ENCODE data around the gene TMUB2.

The TMUB2 gene

GRCh38 chr17:44203731-44204440 lies 17.1 kb downstream of the TMUB2 start:
- Histone ChIP-seq H3K36me3 (peaks cover 23 to 35% (median 27%) of the 10 kb centered on the region in 11 experiments), H3K4me2 (peak overlapping the region; percentile 42 to 99 (median 94)), H3K4me3 (no peak overlapping the region), H3K27me3 (no peaks in the 10 kb centered on the region), H3K9me3 (replicated peaks in 1 of 11) (no peaks in the 10 kb centered on the region), H3K9ac (peak overlapping the region in 3 of 11 experiments; percentile 15 to 98 (median 95); a peak in 6 of 22 replicates), H3K4me1 (peaks cover 40 to 80% (median 53%) of the 10 kb centered on the region in 10 experiments), H4K20me1 (peaks cover 0 to 14% (median under 1%) of the 10 kb centered on the region in 11 experiments; a peak in 5 of 22 replicates), H3K27ac (peak overlapping the region in 9 of 11 experiments; percentile 53 to 95 (median 70); a peak in 18 of 22 replicates)
- TF ChIP-seq Cebpa-rat (IDR thresholded peaks at IDR 0.05) = peak in 9 of 11 experiments; percentile 41 to 93 (median 85); a peak in 17 of 22 replicates

GRCh38 chr17:44204441-44204882 lies 17.7 kb downstream of the TMUB2 start:
- peak overlapping the region in 2 of 11 experiments; percentile 30 to 98; a peak in 3 of 22 replicates for H3K9ac ChIP-seq
- peak overlapping the region in 9 of 11 experiments; percentile 52 to 93 (median 64); a peak in 18 of 22 replicates for H3K27ac ChIP-seq

GRCh38 chr17:44205962-44206824 lies 19.4 kb downstream of the TMUB2 start:
- peak overlapping the region in 4 of 11 experiments; percentile 9 to 29 (median 18); a peak in 4 of 22 replicates for H3K9ac ChIP-seq
- H3K4me1 ChIP-seq = peaks cover 46 to 97% (median 65%) of the 10 kb centered on the region in 10 experiments
- peak overlapping the region in 2 of 11 experiments; percentile 7 to 16; a peak in 1 of 22 replicates for H3K27ac ChIP-seq
- H3K4me2 ChIP-seq = no peak overlapping the region
- no peak overlapping the region for H3K4me3 ChIP-seq
- no peak for TF ChIP-seq Cebpa-rat (IDR thresholded peaks at IDR 0.05)
- peaks cover 40 to 56% (median 45%) of the 10 kb centered on the region in 11 experiments for H3K36me3 ChIP-seq
- H3K27me3 ChIP-seq = no peaks in the 10 kb centered on the region
- peaks cover 0 to 35% (median 17%) of the 10 kb centered on the region in 11 experiments; a peak in 14 of 22 replicates for H4K20me1 ChIP-seq
- H3K9me3 ChIP-seq (replicated peaks in 1 of 11) = no peaks in the 10 kb centered on the region

More at GRCh38 chr17:44204441-44204882, 17.7 kb downstream of the TMUB2 start:
- TF ChIP-seq Cebpa-rat (IDR thresholded peaks at IDR 0.05) = no peak
- Histone ChIP-seq H3K9me3 (replicated peaks in 1 of 11) (no peaks in the 10 kb centered on the region), H3K4me2 (peak overlapping the region; percentile 42 to 99 (median 94); a peak in 19 of 22 replicates), H3K36me3 (peaks cover 29 to 41% (median 33%) of the 10 kb centered on the region in 11 experiments), H3K27me3 (no peaks in the 10 kb centered on the region), H4K20me1 (peaks cover 0 to 19% (median 5%) of the 10 kb centered on the region in 11 experiments; a peak in 9 of 22 replicates), H3K4me1 (peaks cover 40 to 86% (median 56%) of the 10 kb centered on the region in 10 experiments), H3K4me3 (no peak overlapping the region)

GRCh38 chr17:44206825-44207155 lies 20.0 kb downstream of the TMUB2 start:
- Histone ChIP-seq H4K20me1 (peaks cover 0 to 40% (median 21%) of the 10 kb centered on the region in 11 experiments; a peak in 14 of 22 replicates), H3K4me3 (no peak overlapping the region), H3K36me3 (peaks cover 46 to 62% (median 51%) of the 10 kb centered on the region in 11 experiments), H3K27ac (no peak overlapping the region; a peak in 1 of 22 replicates), H3K9me3 (replicated peaks in 1 of 11) (no peaks in the 10 kb centered on the region), H3K27me3 (no peaks in the 10 kb centered on the region), H3K4me1 (peaks cover 46 to 97% (median 65%) of the 10 kb centered on the region in 10 experiments), H3K4me2 (no peak overlapping the region), H3K9ac (peak overlapping the region in 3 of 11 experiments; percentile 15 to 22 (median 21); a peak in 2 of 22 replicates)
- TF ChIP-seq Cebpa-rat (IDR thresholded peaks at IDR 0.05) = no peak

GRCh38 chr17:44207319-44207718 lies 20.5 kb downstream of the TMUB2 start:
- Histone ChIP-seq H4K20me1 (peaks cover 0 to 40% (median 21%) of the 10 kb centered on the region in 11 experiments; a peak in 14 of 22 replicates), H3K4me1 (peaks cover 45 to 93% (median 60%) of the 10 kb centered on the region in 10 experiments), H3K4me3 (no peak overlapping the region), H3K36me3 (peaks cover 46 to 66% (median 52%) of the 10 kb centered on the region in 11 experiments), H3K9ac (peak overlapping the region in 2 of 11 experiments; percentile 2 to 21; a peak in 1 of 22 replicates), H3K27me3 (no peaks in the 10 kb centered on the region), H3K9me3 (replicated peaks in 1 of 11) (no peaks in the 10 kb centered on the region), H3K4me2 (no peak overlapping the region), H3K27ac (no peak overlapping the region; a peak in 1 of 22 replicates)
- TF ChIP-seq Cebpa-rat (IDR thresholded peaks at IDR 0.05) = no peak

- Histone ChIP-seq H3K4me3 (no peak overlapping the region), H3K27me3 (no peaks in the 10 kb centered on the region), H3K9me3 (replicated peaks in 1 of 11) (no peaks in the 10 kb centered on the region), H3K4me1 (peaks cover 46 to 92% (median 58%) of the 10 kb centered on the region in 10 experiments), H3K9ac (0 out of 22 replicates have a peak overlapping the region, but pooled peaks of 1 of the 11 experiments have one; percentile 21), H3K4me2 (peak overlapping the region in 2 of 11 experiments; percentile 80 to 85; a peak in 3 of 22 replicates), H3K36me3 (peaks cover 46 to 70% (median 55%) of the 10 kb centered on the region in 11 experiments), H3K27ac (no peak overlapping the region), H4K20me1 (peaks cover 0 to 42% (median 23%) of the 10 kb centered on the region in 11 experiments; a peak in 14 of 22 replicates)
- TF ChIP-seq Cebpa-rat (IDR thresholded peaks at IDR 0.05) = no peak
Measured at GRCh38 chr17:44207743-44208142, 21.0 kb downstream of the TMUB2 start.

- peak overlapping the region in 9 of 11 experiments; percentile 33 to 86 (median 68); a peak in 14 of 22 replicates for H3K27ac ChIP-seq
- peak overlapping the region in 1 of 10 experiments; percentile 27; a peak in 1 of 20 replicates for H3K4me3 ChIP-seq
- peaks cover 55 to 91% (median 76%) of the 10 kb centered on the region in 11 experiments for H3K36me3 ChIP-seq
- peak overlapping the region; percentile 33 to 93 (median 74); a peak in 20 of 22 replicates for H3K4me2 ChIP-seq
- TF ChIP-seq Cebpa-rat (IDR thresholded peaks at IDR 0.05) = no peak
- H3K9me3 ChIP-seq (replicated peaks in 1 of 11) = peaks cover 0 to 10% (median 0%) of the 10 kb centered on the region in 11 experiments; a peak in 4 of 22 replicates
- peaks cover 0 to 63% (median 43%) of the 10 kb centered on the region in 11 experiments; a peak in 15 of 22 replicates for H4K20me1 ChIP-seq
- no peaks in the 10 kb centered on the region for H3K27me3 ChIP-seq
- H3K4me1 ChIP-seq = peaks cover 44 to 92% (median 48%) of the 10 kb centered on the region in 10 experiments
- H3K9ac ChIP-seq = peak overlapping the region; percentile 8 to 80 (median 62); a peak in 19 of 22 replicates
Measured at GRCh38 chr17:44209786-44210341, 23.1 kb downstream of the TMUB2 start.
